ENCODE results near the gene ITPR2. TPM values are rescaled to one million over a fixed set of nuclear protein-coding genes. Genes with fewer than 3 reads are reported as not detected.

ITPR2 gene
- total and polyA plus RNA-seq, 2 of the 8 experiments (the other 6 are each of a cell fraction or from before 2014, with no cell fraction given): 4.1 to 48.3 TPM

DNA sequence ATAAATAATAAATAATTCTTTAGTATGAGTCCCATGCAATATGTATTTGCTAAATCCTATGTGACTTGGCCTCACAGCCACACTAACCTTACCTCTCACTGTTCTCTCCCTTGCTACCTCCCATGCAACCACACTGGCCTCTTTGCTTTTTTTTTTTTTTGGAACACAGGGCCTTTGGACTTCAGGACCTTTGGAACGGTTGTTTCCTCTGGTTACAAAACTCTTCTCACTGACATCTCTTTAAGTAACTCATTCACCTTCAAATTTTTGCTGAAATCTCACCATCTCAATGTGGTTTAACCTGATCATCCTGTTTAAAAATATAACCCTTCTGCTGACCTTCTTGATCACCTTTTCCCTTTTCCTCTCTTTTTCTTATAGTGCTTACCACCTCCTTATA is 443.7 kb downstream of the ITPR2 start:
- Histone ChIP-seq H3K23ac (ENCODE audit: insufficient read length) (no peak overlapping the region), H2BK20ac (ENCODE audit: low read length) (no peak overlapping the region), H3K4me1 (replicated peaks in 1 of 4; ENCODE audit: control insufficient read depth in 3 of 4, insufficient read depth in 4 of 4, low read length in 3 of 4) (no peaks in the 10 kb centered on the region), H3K9ac (replicated peaks in 1 of 4; ENCODE audit: extremely low read depth in 1 of 4, low read depth in 3 of 4, low read length in 3 of 4) (no peak overlapping the region), H4K8ac (ENCODE audit: extremely low read depth, insufficient read depth, low read length) (no peak overlapping the region), H3K18ac (ENCODE audit: extremely low read depth, low read length) (no peak overlapping the region), H2BK12ac (ENCODE audit: low read depth, low read length) (no peak overlapping the region), H3K14ac (ENCODE audit: insufficient read length) (no peak overlapping the region), H2AK5ac (ENCODE audit: low read depth, low read length) (no peak overlapping the region), H4K5ac (ENCODE audit: insufficient read length, low read depth, low read length) (no peak overlapping the region), H3K4me3 (ENCODE audit: extremely low read depth in 1 of 4, insufficient read depth in 2 of 4, low read depth in 3 of 4, low read length in 4 of 4) (no peak overlapping the region), H2BK120ac (replicated peaks; ENCODE audit: low read depth, low read length) (no peak overlapping the region), H2BK5ac (ENCODE audit: low read depth, low read length) (no peak overlapping the region), H2AFZ (ENCODE audit: low read length) (no peak overlapping the region), H3K56ac (replicated peaks; ENCODE audit: insufficient read length, low read depth, low read length) (no peak overlapping the region), H3K36me3 (ENCODE audit: control insufficient read depth in 2 of 4, insufficient read depth in 4 of 4, low read length in 3 of 4) (peaks cover 0 to 4% (median 1%) of the 10 kb centered on the region in 4 experiments; a peak in 2 of 8 replicates), H3K4me2 (ENCODE audit: insufficient read depth in 1 of 2, low read depth in 2 of 2, low read length in 2 of 2) (no peak overlapping the region), H3K27ac (ENCODE audit: low read depth, low read length) (no peak overlapping the region), H3K4ac (replicated peaks; ENCODE audit: insufficient read length, low read depth, low read length) (no peak overlapping the region), H3K23me2 (ENCODE audit: low read depth, low read length) (no peaks in the 10 kb centered on the region; the same call in 1 of the 2 replicates), H4K91ac (replicated peaks; ENCODE audit: insufficient read length, low read length) (no peak overlapping the region), H3K79me1 (ENCODE audit: low read depth, low read length) (no peaks in the 10 kb centered on the region), H3K79me2 (ENCODE audit: control insufficient read depth in 1 of 2, insufficient read depth in 2 of 2, low read length in 2 of 2) (no peaks in the 10 kb centered on the region), H3K9me3 (ENCODE audit: insufficient read depth in 2 of 2, low read depth in 1 of 2, low read length in 1 of 2) (no peaks in the 10 kb centered on the region), H3K27me3 (replicated peaks in 1 of 4; ENCODE audit: control insufficient read depth in 3 of 4, extremely low read depth in 1 of 4, insufficient read depth in 3 of 4, low read length in 3 of 4) (no peaks in the 10 kb centered on the region), H4K20me1 (replicated peaks in 1 of 2; ENCODE audit: control insufficient read depth in 1 of 2, insufficient read depth in 2 of 2, low read length in 2 of 2) (no peaks in the 10 kb centered on the region), H2BK15ac (ENCODE audit: low read length) (no peak overlapping the region)
- DNase-seq (ENCODE audit: low read depth in 1 of 2, low spot score in 2 of 2) (no peak), FAIRE-seq (no peak)
- TF ChIP-seq RAD21 (IDR thresholded peaks at IDR 0.05 in 1 of 2, conservative IDR thresholded peaks at IDR 0.05 in 1 of 2; ENCODE audit: low read depth in 2 of 2, low read length in 2 of 2): no peak
- TF ChIP-seq TAF1 (IDR thresholded peaks at IDR 0.05; ENCODE audit: low read depth, low read length): no peak
- no peak for TF ChIP-seq GABPA (IDR thresholded peaks at IDR 0.05; ENCODE audit: borderline replicate concordance, insufficient read depth, low read length)
- no peak for TF ChIP-seq CHD1 (IDR thresholded peaks at IDR 0.05; ENCODE audit: low read depth, low read length)
- ChIA-PET POLR2A (ENCODE audit: partially characterized antibody) (no interaction called here), CTCF (ENCODE audit: partially characterized antibody) (no interaction called here)
- 100% methylated on average over 1 of the region's 1 CpG; no CpG with 5 or more reads in 1 of the 2 experiments for WGBS, 2 experiments (ENCODE audit: extremely low coverage in 1 of 2, insufficient coverage in 1 of 2, insufficient read length in 1 of 2, insufficient replicate concordance in 2 of 2, low coverage in 1 of 2, low lambda C conversion rate in 2 of 2, missing lambda C conversion rate in 1 of 2)
